ENCODE data around the gene SLC9A4. TPM values are rescaled to one million over a fixed set of nuclear protein-coding genes. Genes with fewer than 3 reads are reported as not detected.

Gene SLC9A4
- total and polyA plus RNA-seq, 10 of the 15 experiments (the other 5 are each of a cell fraction or from before 2014, with no cell fraction given) = 0.10 TPM; not detected in 9

GRCh38 chr2:102438578-102438977, 34.4 kb upstream of the SLC9A4 start:
- H3K4me3 ChIP-seq = no peak overlapping the region
- RAD21 ChIA-PET (ENCODE audit: unreplicated experiment) = interaction anchor here (2.2 to 3.1 kb wide), 3 partner anchors 10 to 198 kb away, joined by 5 to 15 read pairs (median 6); no protein-coding TSS in a partner anchor
- no peak overlapping the region for H3K9ac ChIP-seq (ENCODE audit: control insufficient read depth, insufficient read depth, low read length)
- DNase-seq (ENCODE audit: low read depth, low spot score) (no peak), ATAC-seq (no peak), FAIRE-seq (no peak)
- no peak overlapping the region for H2AFZ ChIP-seq (ENCODE audit: control insufficient read depth, low read depth, low read length)
- no peak overlapping the region for H3K4me2 ChIP-seq (ENCODE audit: control insufficient read depth, insufficient read depth)
- no peak overlapping the region for H3K27ac ChIP-seq (ENCODE audit: control insufficient read depth, insufficient read depth)
- no peaks in the 10 kb centered on the region for H3K27me3 ChIP-seq (replicated peaks in 1 of 2; ENCODE audit: control insufficient read depth in 2 of 2, insufficient read depth in 2 of 2, low read length in 1 of 2)
- BruUV-seq (replicated peaks) = no TSS peak
- H4K20me1 ChIP-seq (ENCODE audit: control insufficient read depth, insufficient read depth) = no peaks in the 10 kb centered on the region
- H3K36me3 ChIP-seq (ENCODE audit: control insufficient read depth in 2 of 2, insufficient read depth in 2 of 2, low read length in 1 of 2) = no peaks in the 10 kb centered on the region
- H3K4me1 ChIP-seq (ENCODE audit: control insufficient read depth, insufficient read depth, low read length) = peaks cover 24% of the 10 kb centered on the region
- no peaks in the 10 kb centered on the region for H3K9me3 ChIP-seq (replicated peaks; ENCODE audit: control insufficient read depth, insufficient read depth, low read length)
- in situ Hi-C loops (cut with MboI) (no loop called here), intact Hi-C loops (cut with micrococcal nuclease; ENCODE audit: unreplicated experiment) (loop anchor here (5.0 kb wide), 1 partner anchor 356 kb away; no protein-coding TSS in a partner anchor)
- SMC1A ChIA-PET (ENCODE audit: uncharacterized antibody, unreplicated experiment) = interaction anchor here (1.1 to 5.0 kb wide), 4 partner anchors 13 to 198 kb away, joined by 3 to 24 read pairs (median 4); no protein-coding TSS in a partner anchor
- 71% methylated on average over 2 of the region's 2 CpGs for WGBS (ENCODE audit: insufficient coverage, insufficient replicate concordance, low lambda C conversion rate, missing lambda C conversion rate)
- CTCF ChIA-PET = interaction anchor here (1.1 to 5.8 kb wide), 5 partner anchors 9 to 419 kb away, joined by 3 to 34 read pairs (median 4); no protein-coding TSS in a partner anchor
- TF ChIP-seq ATF2 (IDR thresholded peaks at IDR 0.05; ENCODE audit: low read length) (no peak), POU2F2 (IDR thresholded peaks at IDR 0.05; ENCODE audit: borderline replicate concordance, low read depth, low read length) (no peak), GATAD2B (conservative IDR thresholded peaks at IDR 0.05; ENCODE audit: low read depth) (no peak), LARP7 (IDR thresholded peaks at IDR 0.05) (no peak), POLR2AphosphoS2 (IDR thresholded peaks at IDR 0.05; ENCODE audit: low read depth, low read length) (no peak), SPI1 (IDR thresholded peaks at IDR 0.05; ENCODE audit: borderline replicate concordance, insufficient read depth, low read depth, low read length) (no peak), SIX5 (IDR thresholded peaks at IDR 0.05; ENCODE audit: low read depth, low read length, severe bottlenecking) (no peak), RAD51 (IDR thresholded peaks at IDR 0.05) (no peak), KLF5 (IDR thresholded peaks at IDR 0.05; ENCODE audit: partially characterized antibody) (no peak), NFYB (IDR thresholded peaks at IDR 0.05; ENCODE audit: insufficient read depth, low read depth, low read length) (no peak), ZBED1 (IDR thresholded peaks at IDR 0.05; ENCODE audit: borderline replicate concordance) (no peak), ZNF207 (IDR thresholded peaks at IDR 0.05; ENCODE audit: borderline replicate concordance) (no peak), ZNF687 (IDR thresholded peaks at IDR 0.05) (no peak), ZNF384 (IDR thresholded peaks at IDR 0.05; ENCODE audit: borderline replicate concordance, low read depth, low read length) (no peak)
- TF ChIP-seq, protein P1, sequence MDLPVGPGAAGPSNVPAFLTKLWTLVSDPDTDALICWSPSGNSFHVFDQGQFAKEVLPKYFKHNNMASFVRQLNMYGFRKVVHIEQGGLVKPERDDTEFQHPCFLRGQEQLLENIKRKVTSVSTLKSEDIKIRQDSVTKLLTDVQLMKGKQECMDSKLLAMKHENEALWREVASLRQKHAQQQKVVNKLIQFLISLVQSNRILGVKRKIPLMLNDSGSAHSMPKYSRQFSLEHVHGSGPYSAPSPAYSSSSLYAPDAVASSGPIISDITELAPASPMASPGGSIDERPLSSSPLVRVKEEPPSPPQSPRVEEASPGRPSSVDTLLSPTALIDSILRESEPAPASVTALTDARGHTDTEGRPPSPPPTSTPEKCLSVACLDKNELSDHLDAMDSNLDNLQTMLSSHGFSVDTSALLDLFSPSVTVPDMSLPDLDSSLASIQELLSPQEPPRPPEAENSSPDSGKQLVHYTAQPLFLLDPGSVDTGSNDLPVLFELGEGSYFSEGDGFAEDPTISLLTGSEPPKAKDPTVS (IDR thresholded peaks at IDR 0.05; ENCODE audit: low read depth, low read length) = no peak
- POLR2A ChIA-PET = no interaction called here
- no peaks in the 10 kb centered on the region for H3K79me2 ChIP-seq (ENCODE audit: control insufficient read depth, insufficient read depth, low read length)
